Measurements from ENCODE around the gene UBE2Q1.

The UBE2Q1 gene

GRCh38 chr1:154501423-154502065, 56.9 kb downstream of the UBE2Q1 start:
- no peak for DNase-seq

GRCh38 chr1:154500533-154500932, 57.9 kb downstream of the UBE2Q1 start:
- DNase-seq, result no peak

- DNase-seq, result no peak
These were observed 59.0 kb downstream of the UBE2Q1 start for GRCh38 chr1:154499446-154499845.

Data from NCI-H748 treated with DMSO at 0.1 percent for 48 hours (cell line).